SK-N-SH (cell line): ENCODE measurements around the gene TEAD3.

Experiments used
- FOXJ3 ChIP-seq: sonication (generic); formaldehyde crosslinking; IDR thresholded peaks from 2 replicates; pipeline ENCODE4 v1.5.1; 2020; ENCODE audit warnings: mild to moderate bottlenecking, missing genetic modification reagents
- GATA2 ChIP-seq: sonication (generic); formaldehyde crosslinking; IDR thresholded peaks from 2 replicates; pipeline ENCODE4 v1.5.0; 2020; ENCODE audit warnings: mild to moderate bottlenecking, missing genetic modification reagents
- NRF1 ChIP-seq: IDR thresholded peaks from 2 replicates; pipeline ENCODE4 v1.6.1; 2012; ENCODE audit warnings: low read depth, mild to moderate bottlenecking, low read length
- SMC3 ChIP-seq: IDR thresholded peaks from 2 replicates; pipeline ENCODE4 v1.6.1; 2012; ENCODE audit warnings: low read depth, low read length, improper control_type of control experiment
- TAF1 ChIP-seq: IDR thresholded peaks from 2 replicates; pipeline ENCODE4 v1.6.1; 2012; ENCODE audit warnings: low read depth, mild to moderate bottlenecking, low read length, moderate library complexity, borderline replicate concordance
- TF ChIP-seq, protein P1 (sequence below): IDR thresholded peaks from 2 replicates; pipeline ENCODE4 v1.4.0; 2012; ENCODE audit warnings: low read depth, borderline replicate concordance
- TF ChIP-seq, protein P2 (sequence below): fragments of 200-600 bp; sonication (generic); IDR thresholded peaks from 2 replicates; pipeline ENCODE4 v1.6.1; 2017; ENCODE audit warnings: antibody characterized with exemption, mild to moderate bottlenecking, moderate library complexity
- TF ChIP-seq, protein P3 (sequence below): IDR thresholded peaks from 2 replicates; pipeline ENCODE4; 2012

DNA sequence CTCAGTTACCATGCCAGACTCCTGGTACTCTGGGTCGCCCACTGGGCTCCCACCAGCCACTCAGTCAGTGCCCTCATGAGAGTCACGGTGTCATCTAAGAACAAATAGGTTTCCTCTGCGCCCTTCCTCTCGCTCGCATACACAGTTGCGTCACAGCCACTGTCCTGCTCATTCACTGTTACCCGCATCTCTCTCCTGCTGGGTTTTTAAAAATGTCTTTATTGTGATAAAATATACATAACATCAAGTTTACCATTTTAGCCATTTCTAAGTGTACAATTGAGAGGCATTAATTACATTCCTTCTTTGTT is 4.0 kb downstream of the TEAD3 start:
- TF ChIP-seq, protein P1, sequence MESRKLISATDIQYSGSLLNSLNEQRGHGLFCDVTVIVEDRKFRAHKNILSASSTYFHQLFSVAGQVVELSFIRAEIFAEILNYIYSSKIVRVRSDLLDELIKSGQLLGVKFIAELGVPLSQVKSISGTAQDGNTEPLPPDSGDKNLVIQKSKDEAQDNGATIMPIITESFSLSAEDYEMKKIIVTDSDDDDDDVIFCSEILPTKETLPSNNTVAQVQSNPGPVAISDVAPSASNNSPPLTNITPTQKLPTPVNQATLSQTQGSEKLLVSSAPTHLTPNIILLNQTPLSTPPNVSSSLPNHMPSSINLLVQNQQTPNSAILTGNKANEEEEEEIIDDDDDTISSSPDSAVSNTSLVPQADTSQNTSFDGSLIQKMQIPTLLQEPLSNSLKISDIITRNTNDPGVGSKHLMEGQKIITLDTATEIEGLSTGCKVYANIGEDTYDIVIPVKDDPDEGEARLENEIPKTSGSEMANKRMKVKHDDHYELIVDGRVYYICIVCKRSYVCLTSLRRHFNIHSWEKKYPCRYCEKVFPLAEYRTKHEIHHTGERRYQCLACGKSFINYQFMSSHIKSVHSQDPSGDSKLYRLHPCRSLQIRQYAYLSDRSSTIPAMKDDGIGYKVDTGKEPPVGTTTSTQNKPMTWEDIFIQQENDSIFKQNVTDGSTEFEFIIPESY: no peak
- TF ChIP-seq, protein P2, sequence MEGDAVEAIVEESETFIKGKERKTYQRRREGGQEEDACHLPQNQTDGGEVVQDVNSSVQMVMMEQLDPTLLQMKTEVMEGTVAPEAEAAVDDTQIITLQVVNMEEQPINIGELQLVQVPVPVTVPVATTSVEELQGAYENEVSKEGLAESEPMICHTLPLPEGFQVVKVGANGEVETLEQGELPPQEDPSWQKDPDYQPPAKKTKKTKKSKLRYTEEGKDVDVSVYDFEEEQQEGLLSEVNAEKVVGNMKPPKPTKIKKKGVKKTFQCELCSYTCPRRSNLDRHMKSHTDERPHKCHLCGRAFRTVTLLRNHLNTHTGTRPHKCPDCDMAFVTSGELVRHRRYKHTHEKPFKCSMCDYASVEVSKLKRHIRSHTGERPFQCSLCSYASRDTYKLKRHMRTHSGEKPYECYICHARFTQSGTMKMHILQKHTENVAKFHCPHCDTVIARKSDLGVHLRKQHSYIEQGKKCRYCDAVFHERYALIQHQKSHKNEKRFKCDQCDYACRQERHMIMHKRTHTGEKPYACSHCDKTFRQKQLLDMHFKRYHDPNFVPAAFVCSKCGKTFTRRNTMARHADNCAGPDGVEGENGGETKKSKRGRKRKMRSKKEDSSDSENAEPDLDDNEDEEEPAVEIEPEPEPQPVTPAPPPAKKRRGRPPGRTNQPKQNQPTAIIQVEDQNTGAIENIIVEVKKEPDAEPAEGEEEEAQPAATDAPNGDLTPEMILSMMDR: no peak
- TF ChIP-seq NRF1 (no peak), TAF1 (no peak), FOXJ3 (CRISPR knock-in tag) (no peak), GATA2 (CRISPR knock-in tag) (no peak), SMC3 (no peak)
- TF ChIP-seq, protein P3, sequence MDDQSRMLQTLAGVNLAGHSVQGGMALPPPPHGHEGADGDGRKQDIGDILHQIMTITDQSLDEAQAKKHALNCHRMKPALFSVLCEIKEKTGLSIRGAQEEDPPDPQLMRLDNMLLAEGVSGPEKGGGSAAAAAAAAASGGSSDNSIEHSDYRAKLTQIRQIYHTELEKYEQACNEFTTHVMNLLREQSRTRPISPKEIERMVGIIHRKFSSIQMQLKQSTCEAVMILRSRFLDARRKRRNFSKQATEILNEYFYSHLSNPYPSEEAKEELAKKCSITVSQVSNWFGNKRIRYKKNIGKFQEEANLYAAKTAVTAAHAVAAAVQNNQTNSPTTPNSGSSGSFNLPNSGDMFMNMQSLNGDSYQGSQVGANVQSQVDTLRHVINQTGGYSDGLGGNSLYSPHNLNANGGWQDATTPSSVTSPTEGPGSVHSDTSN: no peak
